Measurements from ENCODE around the gene RTCB.
"Not testable (repeated sequence)": the region's sequence is repeated elsewhere in the genome, so short reads cannot be mapped to it uniquely, and the experiment has no call there.

Gene RTCB

DNA sequence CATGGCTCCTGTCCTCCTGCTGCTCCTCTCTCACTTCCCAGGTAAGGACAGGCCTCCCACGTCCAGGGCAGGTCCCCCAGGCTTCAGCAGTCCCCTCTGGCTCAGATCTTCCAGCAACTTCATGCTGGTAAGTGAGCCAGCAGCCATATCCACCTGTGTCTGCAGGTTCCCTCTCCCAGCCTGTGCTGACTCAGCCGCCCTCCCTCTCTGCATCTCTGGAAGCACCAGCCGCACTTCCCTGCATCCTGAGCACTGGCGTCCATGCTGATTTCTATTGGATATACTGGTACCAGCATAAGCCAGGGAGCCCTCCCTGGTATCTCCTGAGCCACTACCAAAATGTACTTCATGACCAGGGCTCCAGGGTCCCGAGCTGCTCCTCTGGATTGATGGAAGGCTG lies 35.4 kb downstream of the RTCB start:
- H3K4me1 ChIP-seq (ENCODE audit: control insufficient read depth in 1 of 2, insufficient read depth in 1 of 2, low read depth in 1 of 2, low read length in 1 of 2) = no peaks in the 10 kb centered on the region
- TF ChIP-seq CTCF (IDR thresholded peaks at IDR 0.05) = no peak
- no peaks in the 10 kb centered on the region for H3K36me3 ChIP-seq
- H3K9me3 ChIP-seq = no peaks in the 10 kb centered on the region
- peaks cover 27% of the 10 kb centered on the region for H3K27me3 ChIP-seq
- no peak overlapping the region for H3K4me3 ChIP-seq (ENCODE audit: low read depth in 1 of 2, low read length in 1 of 2)
- no peak overlapping the region for H3K27ac ChIP-seq

- Histone ChIP-seq H3K4me3 (ENCODE audit: low read depth in 1 of 2, low read length in 1 of 2) (no peak overlapping the region), H3K4me1 (ENCODE audit: control insufficient read depth in 1 of 2, insufficient read depth in 1 of 2, low read depth in 1 of 2, low read length in 1 of 2) (no peaks in the 10 kb centered on the region), H3K27ac (no peak overlapping the region), H3K36me3 (no peaks in the 10 kb centered on the region), H3K9me3 (no peaks in the 10 kb centered on the region), H3K27me3 (peaks cover 27% of the 10 kb centered on the region)
- TF ChIP-seq CTCF (IDR thresholded peaks at IDR 0.05) = no peak
These were observed 36.2 kb downstream of the RTCB start for GRCh38 chr22:32375678-32376450.

DNA sequence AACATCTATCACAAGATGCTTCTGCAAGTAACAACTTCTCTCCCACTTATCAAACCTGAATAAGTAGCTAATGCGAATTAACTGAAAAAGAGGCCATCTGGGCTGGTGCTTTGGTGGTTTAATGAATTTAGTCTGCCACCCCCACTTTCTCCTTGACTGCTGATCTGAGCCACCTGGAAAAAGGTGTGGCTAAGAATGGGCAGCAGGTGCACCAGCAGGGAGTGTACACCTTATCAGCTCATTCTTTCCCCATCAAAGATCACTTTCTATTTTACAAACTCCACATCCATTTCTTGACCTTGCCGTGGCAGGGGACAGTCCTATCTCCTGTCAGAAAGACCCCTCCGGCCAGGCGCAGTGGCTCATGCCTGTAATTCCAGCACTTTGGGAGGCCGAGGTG lies 47.8 kb downstream of the RTCB start:
- H3K27ac ChIP-seq = no peak overlapping the region
- H3K4me3 ChIP-seq (ENCODE audit: low read depth in 1 of 2, low read length in 1 of 2) = no peak overlapping the region
- peaks cover 15% of the 10 kb centered on the region for H3K27me3 ChIP-seq
- H3K9me3 ChIP-seq = no peaks in the 10 kb centered on the region
- no peaks in the 10 kb centered on the region for H3K4me1 ChIP-seq (ENCODE audit: control insufficient read depth in 1 of 2, insufficient read depth in 1 of 2, low read depth in 1 of 2, low read length in 1 of 2)
- no peaks in the 10 kb centered on the region for H3K36me3 ChIP-seq
- no peak for TF ChIP-seq CTCF (IDR thresholded peaks at IDR 0.05)

DNA sequence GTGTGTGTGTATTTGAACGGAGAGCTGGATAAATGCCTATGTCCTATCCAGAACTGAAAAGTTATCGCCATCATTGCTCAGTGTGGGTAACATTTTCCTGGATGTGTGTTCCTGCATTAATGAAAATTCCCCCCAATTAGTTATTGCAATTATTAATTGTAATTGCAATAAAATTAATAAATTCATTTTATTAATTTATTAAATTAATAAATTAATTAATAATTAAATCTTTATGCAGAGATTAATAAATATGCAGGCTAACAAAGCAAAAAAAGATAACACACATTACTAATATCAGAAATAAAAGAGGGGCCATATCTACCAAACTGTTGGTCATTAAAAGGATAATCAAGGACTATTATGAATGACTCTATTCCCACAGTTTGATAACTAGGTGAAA lies 50.8 kb downstream of the RTCB start:
- no peaks in the 10 kb centered on the region for H3K36me3 ChIP-seq
- H3K27me3 ChIP-seq = peaks cover 15% of the 10 kb centered on the region
- no peak for TF ChIP-seq CTCF (IDR thresholded peaks at IDR 0.05)

DNA sequence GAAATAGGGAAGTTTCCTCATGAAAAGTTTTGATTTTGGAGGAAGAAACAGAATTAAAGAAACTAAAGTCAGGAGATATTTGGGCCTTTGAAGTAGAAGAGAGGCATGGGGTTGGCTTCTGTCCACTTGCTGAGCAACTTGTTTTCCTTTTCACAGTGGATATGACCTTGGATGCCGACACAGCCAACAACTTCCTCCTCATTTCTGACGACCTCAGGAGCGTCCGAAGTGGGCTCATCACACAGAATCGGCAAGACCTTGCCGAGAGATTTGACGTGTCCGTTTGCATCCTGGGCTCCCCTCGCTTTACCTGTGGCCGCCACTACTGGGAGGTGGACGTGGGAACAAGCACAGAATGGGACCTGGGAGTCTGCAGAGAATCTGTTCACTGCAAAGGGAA lies 52.0 kb downstream of the RTCB start:
- H3K36me3 ChIP-seq; H3K4me1 ChIP-seq (ENCODE audit: control insufficient read depth in 1 of 2, insufficient read depth in 1 of 2, low read depth in 1 of 2, low read length in 1 of 2); H3K4me3 ChIP-seq (ENCODE audit: low read depth in 1 of 2, low read length in 1 of 2); H3K27ac ChIP-seq; H3K9me3 ChIP-seq: not testable (repeated sequence)
- H3K27me3 ChIP-seq = peaks cover 15% of the 10 kb centered on the region

More for the DNA sequence above, 50.8 kb downstream of the RTCB start:
- no peak overlapping the region for H3K27ac ChIP-seq
- H3K9me3 ChIP-seq = no peaks in the 10 kb centered on the region
- no peaks in the 10 kb centered on the region for H3K4me1 ChIP-seq (ENCODE audit: control insufficient read depth in 1 of 2, insufficient read depth in 1 of 2, low read depth in 1 of 2, low read length in 1 of 2)
- H3K4me3 ChIP-seq (ENCODE audit: low read depth in 1 of 2, low read length in 1 of 2) = no peak overlapping the region

GRCh38 chr22:32357567-32357966 lies 54.5 kb downstream of the RTCB start, which contains the start of gene RFPL3:
Gene RFPL3, plus strand, starts transcription at chr22:32357867. Its CDS starts 205 bp downstream, at chr22:32358072.
- not testable (repeated sequence) for H3K4me3 ChIP-seq (ENCODE audit: low read depth in 1 of 2, low read length in 1 of 2); H3K4me1 ChIP-seq (ENCODE audit: control insufficient read depth in 1 of 2, insufficient read depth in 1 of 2, low read depth in 1 of 2, low read length in 1 of 2); H3K9me3 ChIP-seq; H3K27ac ChIP-seq; H3K36me3 ChIP-seq; H3K27me3 ChIP-seq
